Stimulated activated CD8-positive, alpha-beta memory T cell treated with anti-CD3 and anti-CD28 coated beads, Interleukin-12 subunit alpha, Interleukin-12 subunit beta, amount 100 ng/mL, for 24 hours (primary cell): ENCODE measurements around the gene GSG1.
"Not testable (repeated sequence)": the region's sequence is repeated elsewhere in the genome, so short reads cannot be mapped to it uniquely, and the experiment has no call there.

Experiments
- DNase-seq: peaks from one replicate; pipeline ENCODE4 v3.0.0-alpha.2; 2020; ENCODE audit errors: extremely low read depth

Gene GSG1

DNA sequence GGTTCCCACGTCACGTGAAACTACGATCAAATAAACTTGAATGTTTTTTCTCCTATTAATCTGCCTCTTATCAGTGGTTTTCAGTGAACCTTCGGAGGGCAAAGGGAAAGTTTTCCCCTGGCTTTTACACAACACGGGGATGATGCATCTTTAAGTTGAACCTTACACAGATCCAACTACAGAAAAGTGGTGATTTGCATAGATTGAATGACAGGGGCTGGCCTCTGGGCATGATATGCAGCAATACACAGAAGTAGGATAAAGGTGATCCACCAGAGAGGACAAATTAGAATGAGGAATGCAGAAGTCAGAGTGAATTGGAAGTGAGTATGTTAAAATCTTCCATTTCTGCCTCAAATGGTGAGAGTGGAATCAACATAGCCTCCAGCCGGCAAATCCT, 11.6 kb downstream of the GSG1 start:
- no peak for DNase-seq

DNA sequence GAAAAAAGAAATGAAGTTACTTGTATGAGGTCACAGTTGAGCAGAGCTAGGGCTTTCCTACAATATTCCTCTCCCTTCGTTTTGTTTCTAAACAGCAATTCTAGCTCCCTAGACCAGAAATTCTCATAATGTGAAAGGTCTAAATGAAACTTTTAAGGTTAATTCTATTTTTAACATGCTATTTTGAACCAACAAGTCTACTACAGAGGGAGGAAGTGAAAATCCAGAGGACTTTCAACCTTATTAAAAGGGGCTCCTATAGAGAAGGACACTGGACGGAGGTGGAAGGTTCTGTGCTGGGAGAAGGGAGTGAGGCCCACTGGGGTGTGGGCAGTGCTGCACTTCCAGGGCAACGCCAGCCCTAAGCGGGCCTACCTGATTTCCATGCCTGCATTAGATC, 13.4 kb downstream of the GSG1 start:
- no peak for DNase-seq

DNA sequence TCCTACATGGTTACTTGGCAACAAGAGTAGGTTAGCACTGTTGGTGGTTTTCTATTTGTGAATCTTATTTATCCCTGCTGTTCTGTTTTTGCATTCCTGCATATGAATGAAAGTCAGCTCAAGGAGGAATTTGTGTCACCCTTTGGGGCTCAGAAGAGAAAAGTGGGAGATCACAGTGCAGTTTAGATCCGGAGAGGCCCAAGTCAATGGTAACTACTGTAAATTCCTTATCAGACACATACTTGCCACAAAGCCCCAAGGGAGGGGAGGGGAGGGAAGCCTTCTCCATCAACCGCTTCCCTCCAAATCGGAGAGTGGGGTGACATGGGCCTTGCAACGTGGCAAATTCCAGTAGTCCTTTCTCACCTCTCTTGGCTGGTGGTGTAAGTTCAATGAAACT, 15.0 kb downstream of the GSG1 start:
- no peak for DNase-seq

DNA sequence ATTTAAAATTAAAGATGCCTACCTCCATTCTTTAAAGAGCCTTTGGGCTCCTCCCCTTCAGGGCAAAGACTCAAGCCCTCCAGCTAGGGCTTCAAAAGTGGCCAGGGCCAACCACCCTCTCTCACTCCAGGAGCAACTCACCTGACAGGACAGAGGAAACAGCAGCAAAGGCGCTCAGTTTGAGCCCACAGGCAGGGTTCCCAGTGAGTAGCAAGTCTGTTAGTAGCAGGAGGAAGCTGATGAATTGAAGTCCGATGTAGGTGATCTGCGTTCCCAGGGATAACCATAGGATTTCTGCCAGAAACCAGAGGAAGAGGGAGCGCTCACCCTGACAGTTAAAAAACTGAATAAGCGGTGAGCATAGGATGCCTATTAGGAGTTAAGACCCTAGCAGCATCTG, 15.7 kb downstream of the GSG1 start:
- no peak for DNase-seq

DNA sequence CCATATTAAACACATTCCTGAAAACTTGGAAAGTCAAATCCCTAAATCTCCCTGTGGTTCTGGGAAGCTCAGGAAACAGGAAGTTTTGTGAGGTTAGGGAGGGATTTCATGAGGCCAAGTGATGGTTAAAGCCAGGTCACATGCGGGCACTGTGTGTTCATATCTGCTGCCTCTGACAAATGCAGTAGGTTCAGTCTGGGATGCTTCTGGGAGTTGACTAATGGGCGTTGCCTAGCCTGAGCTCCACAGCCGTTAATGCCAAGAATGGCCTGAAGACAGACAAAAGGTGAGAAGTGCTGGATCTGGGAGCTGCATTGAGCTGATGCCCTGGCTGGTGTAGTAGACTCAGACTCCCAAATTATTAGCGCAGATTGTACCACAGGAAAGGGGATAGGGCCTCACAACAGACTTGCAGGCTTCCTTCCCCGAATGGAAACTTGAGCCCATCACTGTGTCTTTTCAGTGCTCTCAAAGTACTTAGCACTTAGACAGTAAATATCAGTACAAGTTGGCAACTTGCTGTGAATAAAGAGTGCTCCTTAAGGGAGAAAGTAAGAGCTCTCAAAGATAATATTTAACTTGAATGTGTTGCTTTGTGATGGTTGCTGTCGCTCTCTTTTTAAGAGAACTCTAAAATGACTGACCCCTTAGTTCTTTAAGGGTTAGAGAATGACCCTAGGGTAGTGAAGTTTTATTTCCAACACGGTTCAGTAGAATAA, 17.3 kb downstream of the GSG1 start:
- no peak for DNase-seq

DNA sequence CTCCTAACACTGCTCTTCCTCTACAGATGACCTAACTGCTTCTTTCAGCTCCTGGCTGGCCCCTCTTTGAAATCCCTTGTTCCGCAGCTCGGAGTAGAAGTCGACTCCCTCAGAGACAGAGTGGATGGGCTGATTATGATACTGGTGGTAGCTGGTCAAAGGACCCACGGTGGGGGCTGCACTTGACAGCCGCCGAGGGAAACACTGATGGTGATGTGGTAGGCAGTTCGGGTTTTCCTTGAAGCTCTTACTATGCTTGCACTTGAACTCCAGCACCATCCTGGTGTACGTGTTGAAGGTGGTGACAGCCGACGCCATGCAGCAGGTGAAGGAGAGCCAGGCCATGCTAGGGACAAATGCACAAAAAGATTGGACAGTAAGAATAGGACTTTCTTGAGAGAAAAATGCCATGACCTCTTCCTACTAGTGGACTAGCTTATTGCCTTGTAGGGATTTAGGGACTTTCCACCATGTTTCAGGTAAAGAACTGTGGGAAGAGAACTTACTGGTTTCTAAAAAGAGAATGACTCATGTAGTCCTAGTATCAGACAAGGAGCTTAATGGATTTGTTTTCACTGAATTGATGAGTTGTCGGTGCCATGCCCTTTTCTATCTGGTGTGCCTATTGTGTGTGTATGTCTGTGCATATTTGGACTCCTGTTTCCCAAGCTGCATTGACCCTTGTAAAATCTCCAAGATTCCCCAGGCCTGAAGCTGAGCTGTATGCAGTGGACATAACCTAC, 18.4 kb downstream of the GSG1 start:
- no peak for DNase-seq

DNA sequence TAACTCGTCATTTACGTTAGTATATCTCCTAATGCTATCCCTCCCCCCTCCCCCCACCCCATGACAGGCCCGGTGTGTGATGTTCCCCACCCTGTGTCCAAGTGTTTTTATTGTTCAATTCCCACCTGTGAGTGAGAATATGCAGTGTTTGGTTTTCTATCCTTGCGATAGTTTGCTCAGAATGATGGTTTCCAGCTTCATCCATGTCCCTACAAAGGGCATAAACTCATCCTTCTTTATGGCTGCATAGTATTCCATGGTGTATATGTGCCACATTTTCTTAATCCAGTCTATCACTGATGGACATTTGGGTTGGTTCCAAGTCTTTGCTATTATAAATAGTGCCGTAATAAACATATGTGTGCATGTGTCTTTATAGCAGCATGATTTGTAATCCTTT, 19.8 kb downstream of the GSG1 start:
- not testable (repeated sequence) for DNase-seq

DNA sequence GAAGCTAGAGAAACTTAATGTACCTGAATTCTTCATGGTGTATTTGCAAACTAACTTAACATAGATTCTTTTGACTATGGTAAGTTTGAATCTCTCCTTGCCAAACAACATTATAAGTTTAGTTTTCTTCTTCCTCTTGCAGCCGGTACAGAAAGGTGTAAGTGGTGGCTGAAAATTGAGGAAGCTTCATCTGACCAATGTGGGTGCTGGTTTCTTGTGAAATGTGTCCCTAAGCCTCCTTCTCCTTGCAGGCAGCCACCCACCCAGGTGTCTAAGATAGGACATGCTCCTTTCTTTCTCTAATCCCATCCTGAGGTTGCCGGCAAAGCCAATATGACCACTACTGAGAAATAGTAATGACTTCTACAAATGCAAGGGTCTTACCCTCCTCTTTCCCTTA, 20.6 kb downstream of the GSG1 start:
- no peak for DNase-seq

DNA sequence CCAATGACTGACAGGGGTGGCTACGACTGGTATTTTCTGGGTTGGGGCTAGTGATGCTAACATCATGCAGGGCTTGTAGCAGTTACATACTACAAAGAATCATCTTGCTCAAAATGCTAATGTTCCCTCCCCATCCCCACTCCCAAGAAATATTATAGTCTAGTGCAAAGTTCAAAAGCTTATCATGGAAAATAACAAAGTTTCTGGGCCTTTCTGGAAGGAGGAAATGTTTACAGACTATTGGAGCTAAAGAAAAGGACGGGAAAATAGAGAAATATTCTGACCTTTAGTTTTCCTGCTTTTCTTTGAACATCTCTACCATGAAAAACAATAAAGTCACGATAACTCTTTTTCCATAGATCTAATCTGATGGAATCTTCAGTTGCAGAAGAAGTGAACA, 23.2 kb downstream of the GSG1 start:
- DNase-seq, result no peak

DNA sequence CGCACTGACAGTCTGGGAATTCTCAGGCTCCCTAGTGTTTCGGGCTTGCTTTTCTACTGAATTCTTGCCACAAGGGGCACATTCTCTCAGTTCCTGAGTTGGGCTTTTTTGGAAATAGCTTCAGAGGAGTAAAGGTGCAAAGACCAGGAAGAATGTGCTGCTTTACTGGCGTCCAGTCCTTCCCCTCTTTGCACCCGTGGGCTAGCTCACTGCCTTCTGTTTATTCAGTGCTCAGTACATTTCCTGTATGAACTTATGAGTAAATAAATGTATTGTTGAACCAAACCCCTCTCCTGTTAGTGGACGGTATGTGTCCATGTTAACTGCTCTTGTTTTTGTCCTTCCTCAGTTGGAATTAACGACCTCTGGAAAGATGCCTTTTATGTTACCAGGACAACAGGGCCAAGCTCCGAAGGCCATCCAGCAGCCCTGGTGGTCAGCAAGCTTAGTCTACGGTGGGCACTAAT, 24.0 kb downstream of the GSG1 start:
- no peak for DNase-seq

DNA sequence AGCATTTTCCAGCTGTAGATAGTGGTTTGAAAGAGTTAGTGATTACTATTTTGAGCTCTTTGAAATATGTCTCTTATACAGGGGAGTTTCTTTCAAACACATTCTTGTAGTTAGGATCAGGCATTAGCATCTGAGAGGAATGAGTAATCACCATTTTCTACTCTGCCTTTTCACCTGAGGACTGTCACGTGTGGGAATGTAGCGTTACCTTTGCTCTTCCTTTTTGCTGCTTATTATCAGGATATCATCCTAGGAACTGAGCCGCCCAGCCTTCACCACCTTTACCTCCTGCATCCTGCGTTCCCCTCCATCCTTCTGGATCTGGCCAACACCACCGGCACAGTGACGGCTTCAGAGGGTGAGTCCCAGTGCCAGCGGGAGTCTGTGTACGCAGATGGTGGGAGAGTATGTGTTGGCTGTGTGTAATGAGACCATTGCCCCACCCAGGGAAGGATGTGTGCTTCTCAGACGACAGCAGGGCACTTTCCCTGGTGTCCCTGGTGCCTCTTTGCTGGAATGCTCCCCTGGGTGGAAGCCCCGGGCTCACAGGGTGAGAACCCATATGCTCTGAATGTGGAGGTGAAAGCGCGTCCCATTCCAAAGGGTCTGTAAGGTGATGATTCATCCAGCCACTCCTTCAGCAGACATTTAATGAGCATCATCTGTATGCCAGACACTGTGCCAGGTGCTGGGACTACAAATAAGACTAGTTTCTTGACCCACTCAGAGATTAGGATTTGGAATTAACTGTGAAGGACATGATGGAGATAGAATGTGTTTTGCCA, 27.5 kb downstream of the GSG1 start:
- DNase-seq, result no peak

DNA sequence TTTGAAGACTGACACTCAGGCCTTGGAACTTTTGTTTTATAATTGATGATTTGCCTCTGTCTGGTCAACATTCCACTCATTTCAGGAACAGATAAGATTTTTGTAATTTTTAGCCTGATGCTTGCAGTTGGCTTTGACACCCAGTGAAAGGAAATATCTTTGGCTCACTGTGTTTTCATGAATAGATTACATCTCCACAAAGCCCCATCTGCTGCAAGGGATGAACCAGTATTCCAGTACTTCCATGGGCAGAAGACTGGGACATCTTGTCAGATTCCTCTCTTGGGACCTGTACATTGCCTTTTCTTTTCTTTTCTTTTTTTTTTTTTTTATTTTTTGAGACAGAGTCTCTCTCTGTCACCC, 28.4 kb downstream of the GSG1 start:
- DNase-seq, result no peak

DNA sequence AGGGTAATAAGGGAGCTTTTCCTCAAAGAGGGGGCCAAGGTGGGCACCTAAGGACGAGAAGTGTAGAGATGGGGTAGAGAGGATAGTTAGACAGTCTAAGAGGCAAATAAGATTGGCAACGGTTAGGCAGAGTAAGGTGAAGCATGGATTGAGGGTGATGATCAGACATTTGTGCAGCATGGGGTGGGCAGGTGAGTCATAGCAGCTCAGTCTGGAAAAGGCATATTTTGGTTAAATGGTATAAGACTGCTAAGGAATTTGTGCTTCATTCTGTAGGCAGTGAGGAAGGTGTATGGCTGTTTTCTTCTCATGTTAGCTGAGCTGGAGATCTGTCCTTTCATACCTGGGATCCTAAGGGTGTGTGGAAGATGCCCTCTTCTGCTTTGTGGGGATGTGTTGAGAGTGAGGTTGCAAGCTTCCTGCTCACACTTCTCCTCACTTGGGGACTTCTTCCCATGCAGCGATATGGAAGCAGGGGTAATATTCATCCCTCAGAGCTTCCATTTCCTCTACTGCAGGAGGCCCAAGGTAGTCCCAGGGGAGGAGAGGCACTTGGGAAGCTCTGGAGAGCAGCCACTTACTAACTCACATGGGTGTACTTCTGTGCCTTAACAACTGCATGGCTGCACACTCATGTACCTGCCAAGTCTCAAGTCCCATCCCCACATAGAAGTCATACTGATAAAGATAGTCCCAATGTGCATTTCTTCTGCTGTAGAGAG, 28.9 kb downstream of the GSG1 start:
- DNase-seq, result no peak

DNA sequence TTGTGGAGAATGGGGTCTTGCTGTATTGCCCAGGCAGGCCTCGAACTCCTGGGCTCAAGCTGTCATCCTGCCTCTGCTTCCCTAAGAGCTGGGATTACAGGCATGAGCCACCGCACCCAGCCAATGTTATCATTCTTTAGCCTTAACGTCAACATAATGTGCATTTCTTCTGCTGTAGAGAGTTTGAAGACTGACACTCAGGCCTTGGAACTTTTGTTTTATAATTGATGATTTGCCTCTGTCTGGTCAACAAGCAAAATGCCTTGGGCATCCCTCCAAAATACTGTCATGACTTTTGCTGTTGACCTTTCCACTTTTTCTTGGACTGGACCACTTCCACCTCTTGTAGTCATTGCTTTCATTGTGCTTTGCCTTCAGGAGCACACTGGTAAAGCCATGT, 30.3 kb downstream of the GSG1 start:
- DNase-seq, result no peak

DNA sequence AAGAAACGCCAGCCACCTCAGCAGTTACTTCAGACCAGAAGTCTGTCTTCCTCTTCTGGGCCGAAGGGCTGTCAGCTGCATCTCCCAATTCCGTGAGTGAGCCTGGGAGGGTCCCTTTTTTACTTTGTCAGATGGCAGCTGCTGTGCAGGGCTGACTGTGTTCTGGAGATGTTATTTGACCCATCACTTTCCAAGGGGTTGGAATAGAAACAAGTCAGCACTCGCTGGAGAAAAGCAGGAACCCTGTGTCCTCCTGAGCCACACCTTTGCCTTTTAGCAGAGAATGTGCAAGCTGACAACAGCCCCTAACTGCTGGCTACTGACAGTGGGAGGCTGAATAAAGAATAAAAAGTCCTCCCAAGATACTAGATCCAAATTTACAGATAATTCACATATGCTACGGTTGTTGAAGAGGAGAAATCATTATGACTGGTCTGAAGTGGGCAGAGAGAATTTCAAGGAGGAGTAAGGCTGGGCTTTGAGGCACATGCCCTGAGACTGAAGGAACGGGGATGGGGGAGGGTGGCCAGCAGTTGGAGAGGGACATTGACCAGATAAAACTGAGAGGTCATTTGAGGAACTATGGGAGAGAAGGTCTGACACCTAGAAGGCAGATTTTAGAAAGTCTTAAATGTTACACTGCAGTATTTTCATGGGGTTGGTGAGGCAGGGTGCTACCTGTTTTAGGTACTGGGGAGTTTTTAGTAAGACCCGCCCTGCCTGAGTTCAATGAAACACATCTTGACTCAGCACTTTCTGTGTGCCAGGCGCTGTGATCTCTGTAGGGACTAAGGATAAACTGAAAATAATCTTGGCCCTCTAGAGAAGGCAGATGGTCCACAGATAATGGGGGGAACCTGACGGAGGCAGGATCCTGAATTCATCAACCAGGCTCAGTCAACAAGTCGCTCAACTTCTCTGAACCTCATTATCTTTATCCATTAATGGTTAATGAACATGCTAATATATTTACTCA, 31.9 kb downstream of the GSG1 start:
- DNase-seq, result no peak

DNA sequence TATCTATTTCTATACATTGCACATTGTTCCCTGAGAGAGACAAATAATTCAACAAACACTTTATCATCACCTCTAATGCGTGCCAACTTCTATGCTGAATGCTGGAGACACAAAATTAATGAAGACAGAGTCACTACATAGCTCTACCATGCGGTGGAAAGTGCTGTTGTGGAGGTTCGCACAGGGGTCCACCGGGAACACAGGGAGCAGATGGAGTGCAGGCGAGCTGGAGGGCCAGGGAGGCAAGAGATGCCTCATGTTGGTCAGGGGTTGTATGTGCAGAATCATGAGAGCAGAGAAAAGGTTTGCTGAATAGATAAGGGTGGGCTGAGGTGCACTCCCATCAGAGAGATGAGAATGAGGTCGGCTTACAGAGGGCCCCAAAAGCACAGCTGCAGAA, 34.1 kb downstream of the GSG1 start:
- no peak for DNase-seq

DNA sequence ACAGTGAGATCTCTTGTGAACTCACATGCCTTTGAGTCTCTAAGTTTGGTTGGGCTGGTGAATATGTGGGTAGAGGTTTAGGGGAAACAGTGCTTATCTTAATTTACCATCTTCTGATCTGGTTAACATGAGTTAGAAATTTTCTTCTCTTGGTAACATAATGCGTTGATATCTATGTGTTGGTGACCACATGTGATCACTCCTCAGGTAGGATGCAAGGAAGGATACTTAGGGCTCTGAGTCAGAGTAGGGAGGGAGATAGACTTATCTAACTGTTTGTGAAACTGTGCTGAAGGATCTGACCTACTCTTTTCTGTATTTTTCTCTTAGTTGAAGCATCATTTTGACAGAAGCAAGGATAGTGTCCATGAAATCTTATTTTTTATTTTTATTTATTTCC, 36.1 kb downstream of the GSG1 start:
- DNase-seq, result no peak

DNA sequence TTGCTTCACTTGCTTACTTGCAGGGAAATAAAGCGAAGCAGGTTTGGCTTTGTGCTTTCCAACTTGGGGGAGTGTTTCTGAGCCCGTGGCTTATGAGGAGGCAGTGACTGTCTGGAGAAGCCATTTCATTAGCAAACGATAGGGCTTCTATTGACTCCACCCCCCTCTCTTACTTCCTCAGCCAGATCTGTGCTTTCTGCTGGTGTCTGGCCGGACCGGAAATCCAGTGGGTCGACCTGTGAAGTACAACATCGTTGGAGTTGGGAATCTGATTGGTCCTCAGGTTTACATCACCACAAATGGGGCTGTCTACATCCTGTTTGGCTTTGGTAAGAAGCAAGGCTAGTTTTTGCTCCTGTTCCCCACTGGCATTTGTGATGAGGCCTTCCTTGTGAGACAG, 37.0 kb downstream of the GSG1 start:
- no peak for DNase-seq

DNA sequence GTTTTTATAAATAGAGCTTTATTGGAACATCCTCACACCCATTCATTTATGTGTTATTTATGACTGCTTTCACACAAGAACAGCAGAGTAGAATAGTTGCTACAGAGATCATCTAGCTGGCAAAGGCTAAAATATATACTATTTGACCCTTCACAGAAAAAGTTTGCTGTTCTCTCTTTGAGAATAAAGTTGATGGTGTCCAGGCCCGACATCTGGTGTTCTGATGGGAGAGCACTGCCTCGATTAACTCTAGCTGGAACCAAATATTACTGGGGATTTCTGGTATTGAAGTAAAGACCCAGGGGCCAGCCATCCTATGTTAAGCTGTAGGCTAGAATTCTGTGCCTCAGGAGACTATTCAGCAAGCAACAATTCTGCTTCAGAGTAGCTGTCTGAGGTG, 37.5 kb downstream of the GSG1 start:
- no peak for DNase-seq

DNA sequence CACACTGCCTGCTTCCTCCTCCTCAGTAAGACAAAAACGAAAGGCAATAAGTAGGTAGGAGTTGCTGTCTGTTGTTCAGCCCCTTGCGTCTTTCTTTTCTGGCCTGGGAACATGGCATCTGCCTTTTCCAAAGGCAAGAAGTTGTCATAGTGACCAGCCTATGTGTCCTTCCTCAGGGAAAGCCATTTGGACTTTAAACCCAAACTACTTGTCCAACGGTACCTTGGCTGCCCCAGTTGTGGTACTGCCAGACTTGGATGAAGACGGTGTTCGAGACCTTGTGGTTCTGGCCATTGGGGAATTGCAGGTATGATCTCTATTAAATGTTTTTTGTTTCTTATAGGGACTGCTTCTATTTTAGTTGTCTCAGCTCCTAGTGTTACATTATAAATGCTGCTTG, 40.8 kb downstream of the GSG1 start:
- DNase-seq, result no peak

DNA sequence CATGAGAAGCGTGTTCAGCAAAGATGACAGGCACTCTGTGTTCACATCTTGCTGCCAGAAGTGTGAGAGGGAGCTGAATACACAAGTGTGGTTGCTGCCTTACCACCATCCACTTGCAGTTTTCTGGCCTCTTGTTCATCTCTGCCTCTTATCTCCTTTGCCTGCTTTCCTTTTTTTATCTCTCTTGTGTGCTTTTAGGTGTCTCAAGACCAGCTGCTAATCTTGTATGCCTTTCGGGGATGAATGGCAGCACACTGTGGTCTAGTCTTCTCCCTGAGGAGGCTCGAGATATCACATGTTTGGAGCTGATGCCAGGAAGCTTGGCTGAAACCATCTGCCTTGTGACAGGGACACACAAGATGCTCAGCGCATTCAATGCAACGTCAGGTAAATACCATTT, 42.1 kb downstream of the GSG1 start:
- DNase-seq, result no peak
